Right lobe of liver (tissue), 6 donors: ENCODE data around the gene VGLL4. TPM values are rescaled to one million over a fixed set of nuclear protein-coding genes. Genes with fewer than 3 reads are reported as not detected.

Experiments
- ATAC-seq, 4 donors: fragments of 200-7000 bp; cut with Tn5 transposase; one replicate each; pipeline ENCODE4 v1.9.1; 2020; ENCODE audit warnings: mild to moderate bottlenecking in 4 of 4, moderate library complexity in 4 of 4
- DNase-seq, 3 donors: peaks; one replicate each; pipeline ENCODE4 v3.0.0-alpha.2; 2020
- H3K27ac ChIP-seq, 3 donors: fragments of 200-600 bp; one replicate each; pipeline ENCODE4 v1.8.0; 2022
- H3K27me3 ChIP-seq, 2 donors: fragments of 200-600 bp; one replicate each; pipeline ENCODE4 v1.8.0; 2022
- H3K36me3 ChIP-seq, 4 donors: fragments of 200-600 bp; sonication (generic) in 1 of 4; one replicate each; pipeline versions ENCODE4 v1.5.1 to v1.8.0; 2017 to 2022; ENCODE audit warnings: control low read depth in 1 of 4
- H3K4me1 ChIP-seq, 4 donors: fragments of 200-600 bp; sonication (generic) in 1 of 4; one replicate each; pipeline versions ENCODE4 v1.5.1 to v1.8.0; 2017 to 2022; ENCODE audit warnings: control low read depth in 1 of 4
- H3K4me3 ChIP-seq, 3 donors: fragments of 200-600 bp; one replicate each; pipeline ENCODE4 v1.8.0; 2022
- H3K9me3 ChIP-seq, 4 donors: fragments of 200-600 bp; sonication (generic) in 1 of 4; one replicate each; pipeline versions ENCODE4 v1.5.1 to v1.8.0; 2017 to 2022; ENCODE audit warnings: control low read depth in 1 of 4
- CTCF ChIP-seq, 4 donors: fragments of 200-600 bp in 3 of 4; fragments of 450-650 bp in 1 of 4; IDR thresholded peaks; one replicate each; pipeline versions ENCODE4 v1.5.1 to v1.8.0; 2016 to 2022; ENCODE audit warnings: antibody characterized with exemption in 4 of 4, mild to moderate bottlenecking in 2 of 4
- POLR2A ChIP-seq: fragments of 450-650 bp; IDR thresholded peaks from one replicate; pipeline ENCODE4 v1.6.1; 2017; ENCODE audit warnings: antibody characterized with exemption, mild to moderate bottlenecking
- WGBS: methylation state at CpG from one replicate; pipeline ENCODE4 v1.1.6; 2018; ENCODE audit warnings: low coverage, low lambda C conversion rate; ENCODE audit not compliant: insufficient coverage; ENCODE audit errors: missing lambda C conversion rate; 5-methylcytosine and 5-hydroxymethylcytosine counted together
- intact Hi-C, 2 donors: fragments of 100-400 bp; cut with DNase I; formaldehyde crosslinking; loops; one replicate each; pipeline versions ENCODE4 v1.11.2 to v1.14.1; 2022
- total RNA-seq, 6 experiments: library from RNA; depleted of rRNA in 2 of 6; stranded (reverse); fragments of >200 nt in 2 of 6; fragmentation: NEBNext Ultra II Directional in 3 of 6; extraction: Animal tissue kit (Norgen Biotek cat#: 25700) in 3 of 6; gene quantifications; one replicate each; pipeline versions ENCODE4 v1.1.0 to v1.2.4, GENCODE V29; 2016 to 2023
- donor health status: DM: no; HTN: yes; CAD: no.
- donor health status: DM: no; HTN: no; CAD: no.
- donor health status: DM: no; HTN: no; CAD: no.
- donor health status: DM: no; HTN: yes; CAD: no.
- donor health status: DM: no; HTN: yes; CAD: no.

The VGLL4 gene
- total RNA-seq, 6 experiments from 2014 or later, result 10.4 to 22.4 (median 15.2) TPM

DNA sequence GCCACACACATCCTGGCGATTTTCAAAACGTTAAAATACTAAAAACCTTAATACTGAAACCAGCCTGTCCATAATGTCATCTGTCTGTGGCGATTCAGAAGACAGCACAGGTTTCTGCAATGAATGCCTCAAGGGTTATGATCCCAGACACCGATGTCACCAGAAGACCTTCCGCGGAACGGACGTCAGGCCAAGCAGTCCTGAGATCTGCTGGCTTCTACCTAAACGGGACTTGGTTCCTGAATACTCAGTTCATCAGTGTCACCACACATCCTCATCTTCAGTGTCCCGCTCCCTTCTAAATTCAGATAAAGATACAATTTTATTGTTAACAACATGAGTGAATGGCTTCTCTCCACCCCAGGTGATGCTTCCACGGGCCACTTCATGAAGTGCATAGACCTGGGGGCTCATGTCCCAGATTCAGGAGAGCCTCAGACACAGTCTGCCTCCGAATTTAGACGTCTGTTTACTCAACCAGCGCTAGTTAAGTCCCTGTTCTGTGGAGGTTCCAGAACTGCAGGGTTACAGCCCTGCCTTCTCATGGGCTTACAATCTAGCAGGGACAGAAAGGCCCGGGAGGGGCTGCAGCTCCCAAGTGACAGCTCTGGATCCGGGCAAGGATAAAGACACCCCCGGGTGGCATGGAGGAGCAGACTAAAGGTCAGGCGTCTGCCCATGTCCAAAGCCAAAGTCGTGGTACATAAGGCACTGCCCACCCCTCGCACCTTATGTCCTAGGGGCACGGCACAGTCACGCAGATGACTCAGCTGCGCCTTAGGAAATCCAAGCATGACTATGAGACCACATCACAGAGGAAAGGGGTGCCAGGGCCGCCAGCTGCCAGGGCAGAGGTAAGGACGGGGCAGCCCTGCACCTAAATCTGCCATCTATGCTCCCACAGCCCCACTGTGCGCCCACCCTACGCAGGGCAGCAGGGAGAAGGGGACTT lies 75.9 kb downstream of the VGLL4 start:
- ATAC-seq (peak in 2 of 4 donors; percentile 8 to 21), DNase-seq (peak in 1 of 3 donors; percentile 32)
- intact Hi-C loops, result no loop called here
- H3K27ac ChIP-seq, result peak overlapping the region; percentile 38 to 83 (median 47)
- peaks cover 0 to 4% (median 1%) of the 10 kb centered on the region in 4 donors for H3K36me3 ChIP-seq
- H3K4me1 ChIP-seq, result no peaks in the 10 kb centered on the region
- WGBS, result 89% methylated on average over 18 of the region's 27 CpGs
- H3K4me3 ChIP-seq, result no peak overlapping the region
- H3K27me3 ChIP-seq, result no peaks in the 10 kb centered on the region
- TF ChIP-seq CTCF (IDR thresholded peaks at IDR 0.05) (no peak), POLR2A (no peak)
- H3K9me3 ChIP-seq, result no peaks in the 10 kb centered on the region

DNA sequence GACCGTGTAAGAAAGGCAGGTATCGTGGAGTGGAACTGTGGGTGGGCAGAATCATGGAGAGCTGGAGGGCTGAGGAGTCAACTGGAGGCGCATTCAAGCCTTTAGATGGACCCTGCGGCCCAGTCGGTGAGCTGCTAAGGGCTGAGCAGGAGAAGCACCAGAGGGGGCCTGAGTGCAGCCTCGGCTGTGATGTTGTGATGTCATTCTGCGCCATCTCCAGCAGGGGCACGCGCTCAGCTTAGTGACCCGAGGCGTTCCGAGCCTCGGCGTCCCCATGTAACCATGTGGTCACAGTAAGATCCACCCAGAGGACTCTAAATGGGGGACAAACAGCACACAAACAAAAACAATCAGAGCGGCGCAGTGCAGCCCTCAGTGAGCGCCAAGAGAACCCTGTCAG lies 76.8 kb downstream of the VGLL4 start:
- no peak for TF ChIP-seq CTCF (IDR thresholded peaks at IDR 0.05)
- no peak for TF ChIP-seq POLR2A
- no peaks in the 10 kb centered on the region for H3K4me1 ChIP-seq
- WGBS, result 96% methylated on average over 3 of the region's 17 CpGs
- no peaks in the 10 kb centered on the region for H3K27me3 ChIP-seq
- H3K36me3 ChIP-seq, result peaks cover 0 to 5% (median 1%) of the 10 kb centered on the region in 4 donors
- H3K27ac ChIP-seq, result no peak overlapping the region
- H3K4me3 ChIP-seq, result no peak overlapping the region
- intact Hi-C loops, result no loop called here
- no peak for ATAC-seq
- H3K9me3 ChIP-seq, result no peaks in the 10 kb centered on the region
- no peak for DNase-seq

GRCh38 chr3:11566478-11566877 lies 77.2 kb downstream of the VGLL4 start:
- ATAC-seq (no peak), DNase-seq (no peak)
- Histone ChIP-seq H3K36me3 (peaks cover 0 to 5% (median 1%) of the 10 kb centered on the region in 4 donors), H3K4me3 (no peak overlapping the region), H3K27me3 (no peaks in the 10 kb centered on the region), H3K4me1 (no peaks in the 10 kb centered on the region), H3K9me3 (no peaks in the 10 kb centered on the region), H3K27ac (no peak overlapping the region)
- WGBS, result 90% methylated on average over 16 of the region's 20 CpGs
- TF ChIP-seq POLR2A (no peak), CTCF (IDR thresholded peaks at IDR 0.05) (no peak)
- intact Hi-C loops, result no loop called here

DNA sequence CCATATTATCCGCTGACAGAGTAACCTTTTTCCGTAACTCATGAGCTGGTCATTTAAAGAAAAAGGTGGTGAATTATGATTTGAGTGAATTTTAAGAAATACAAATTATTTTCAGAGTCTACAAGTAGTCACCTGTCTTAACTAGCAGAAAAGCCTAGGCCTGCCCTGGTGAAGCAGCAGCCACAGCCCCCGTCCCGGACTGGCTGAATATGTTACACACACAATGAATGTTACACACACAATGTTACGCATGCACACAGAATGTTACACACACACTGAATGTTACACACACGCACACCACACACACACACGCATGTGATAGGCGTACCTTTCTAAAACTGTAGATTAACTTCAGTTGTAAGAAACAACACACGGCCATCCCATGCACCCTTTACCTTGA lies 77.8 kb downstream of the VGLL4 start:
- H3K36me3 ChIP-seq, result peaks cover 0 to 5% (median 1%) of the 10 kb centered on the region in 4 donors
- 95% methylated on average over 9 of the region's 9 CpGs for WGBS
- no peak overlapping the region for H3K4me3 ChIP-seq
- intact Hi-C loops, result no loop called here
- H3K27me3 ChIP-seq, result no peaks in the 10 kb centered on the region
- DNase-seq (no peak), ATAC-seq (no peak)
- H3K27ac ChIP-seq, result no peak overlapping the region
- no peaks in the 10 kb centered on the region for H3K4me1 ChIP-seq
- TF ChIP-seq POLR2A, result no peak
- TF ChIP-seq CTCF (IDR thresholded peaks at IDR 0.05), result no peak
- no peaks in the 10 kb centered on the region for H3K9me3 ChIP-seq
